Ovary (tissue), 3 donors: ENCODE measurements around the gene PCDHGC3.
A peak's percentile ranks its signal among the peaks of the same experiment; 100 is the strongest.

Experiments used
- EP300 ChIP-seq: sonication (generic); formaldehyde crosslinking; IDR thresholded peaks from one replicate; pipeline ENCODE4 v1.6.1; 2017; ENCODE audit warnings: antibody characterized with exemption
- POLR2A ChIP-seq: fragments of 450-650 bp; IDR thresholded peaks from one replicate; pipeline ENCODE4 v1.6.1; 2017; ENCODE audit warnings: antibody characterized with exemption, mild to moderate bottlenecking, moderate library complexity
- TF ChIP-seq, protein P1 (sequence below), 3 donors: fragments of 450-650 bp in 2 of 3; fragments of 200-600 bp in 1 of 3; IDR thresholded peaks; one replicate each; pipeline versions ENCODE4 v1.5.1 to v1.8.0; 2016 to 2022; ENCODE audit warnings: antibody characterized with exemption in 3 of 3, mild to moderate bottlenecking in 1 of 3
- donor health status: DM: no; HTN: no; CAD: no.

DNA sequence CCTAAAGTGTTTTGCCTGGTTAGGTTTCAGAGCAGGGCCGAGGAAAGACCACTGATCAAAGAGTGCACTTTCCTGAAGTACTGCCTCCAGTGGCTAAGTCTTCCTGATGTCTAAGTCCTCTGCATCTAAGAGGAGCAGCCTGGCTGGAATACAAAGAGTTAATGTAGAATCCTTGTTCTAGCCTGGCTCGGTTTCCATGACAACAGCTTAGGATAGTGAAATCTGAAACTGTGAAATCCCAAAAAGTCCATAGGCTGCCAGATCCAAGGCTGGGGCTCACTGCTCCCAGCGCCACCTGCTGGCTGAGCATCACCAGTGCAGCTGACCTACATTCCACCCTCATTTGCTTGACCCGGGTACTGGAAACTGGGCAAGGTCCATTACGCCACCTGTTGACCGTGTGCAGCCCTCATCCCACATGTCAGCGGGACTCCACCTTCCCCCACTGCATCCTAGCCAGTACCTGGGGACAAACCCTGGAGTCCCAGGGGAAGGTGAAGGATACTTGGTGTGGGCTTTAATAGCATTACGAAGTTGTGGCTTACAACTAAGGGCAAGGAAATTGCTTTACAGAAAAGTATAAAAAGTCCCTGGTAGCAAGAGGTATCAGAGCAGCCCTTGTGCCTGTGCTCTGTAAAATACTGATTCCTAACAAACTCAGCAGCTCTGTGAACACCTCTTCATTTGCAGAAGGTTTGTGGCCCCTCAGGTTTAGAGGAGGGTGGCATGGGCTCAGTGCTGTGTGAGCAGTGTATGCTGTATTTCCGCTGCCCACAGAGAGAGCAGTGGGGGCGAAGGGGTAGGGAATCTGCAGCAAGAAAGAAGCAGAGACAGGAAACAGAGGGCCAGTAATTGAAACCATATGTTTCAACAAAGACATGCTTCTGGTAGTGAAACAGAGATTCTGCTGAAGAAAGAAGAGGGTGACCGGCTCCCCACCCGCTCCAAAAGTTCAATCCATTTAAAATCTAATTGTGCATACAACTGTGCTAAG is 49.1 kb downstream of the PCDHGC3 start:
- TF ChIP-seq, protein P1, sequence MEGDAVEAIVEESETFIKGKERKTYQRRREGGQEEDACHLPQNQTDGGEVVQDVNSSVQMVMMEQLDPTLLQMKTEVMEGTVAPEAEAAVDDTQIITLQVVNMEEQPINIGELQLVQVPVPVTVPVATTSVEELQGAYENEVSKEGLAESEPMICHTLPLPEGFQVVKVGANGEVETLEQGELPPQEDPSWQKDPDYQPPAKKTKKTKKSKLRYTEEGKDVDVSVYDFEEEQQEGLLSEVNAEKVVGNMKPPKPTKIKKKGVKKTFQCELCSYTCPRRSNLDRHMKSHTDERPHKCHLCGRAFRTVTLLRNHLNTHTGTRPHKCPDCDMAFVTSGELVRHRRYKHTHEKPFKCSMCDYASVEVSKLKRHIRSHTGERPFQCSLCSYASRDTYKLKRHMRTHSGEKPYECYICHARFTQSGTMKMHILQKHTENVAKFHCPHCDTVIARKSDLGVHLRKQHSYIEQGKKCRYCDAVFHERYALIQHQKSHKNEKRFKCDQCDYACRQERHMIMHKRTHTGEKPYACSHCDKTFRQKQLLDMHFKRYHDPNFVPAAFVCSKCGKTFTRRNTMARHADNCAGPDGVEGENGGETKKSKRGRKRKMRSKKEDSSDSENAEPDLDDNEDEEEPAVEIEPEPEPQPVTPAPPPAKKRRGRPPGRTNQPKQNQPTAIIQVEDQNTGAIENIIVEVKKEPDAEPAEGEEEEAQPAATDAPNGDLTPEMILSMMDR (IDR thresholded peaks at IDR 0.05), result peak; percentile 99 to 100 (median 100)
- TF ChIP-seq POLR2A (no peak), EP300 (no peak)
